ENCODE measurements around the gene APAF1.
A peak's percentile ranks its signal among the peaks of the same experiment; 100 is the strongest.

Gene APAF1

GRCh38 chr12:98721204-98721702, 76.2 kb downstream of the APAF1 start:
- DNase-seq (ENCODE audit: extremely low spot score): no peak
- ChIA-PET POLR2A (no interaction called here), CTCF (interaction anchor here (0.6 to 3.2 kb wide), 6 partner anchors 10 to 278 kb away, joined by 3 to 15 read pairs (median 4); no protein-coding TSS in a partner anchor)
- no peak for TF ChIP-seq CTCF (IDR thresholded peaks at IDR 0.05; ENCODE audit: control extremely low read depth, extremely low read depth, low read depth, missing control alignments)

GRCh38 chr12:98724384-98725155, 79.5 kb downstream of the APAF1 start:
- no peak for DNase-seq (ENCODE audit: extremely low spot score)
- ChIA-PET CTCF (interaction anchor here (1.0 to 2.9 kb wide), 6 partner anchors 10 to 274 kb away, joined by 3 to 21 read pairs (median 6); no protein-coding TSS in a partner anchor), POLR2A (no interaction called here)
- no peak for TF ChIP-seq CTCF (IDR thresholded peaks at IDR 0.05; ENCODE audit: control extremely low read depth, extremely low read depth, low read depth, missing control alignments)

- TF ChIP-seq CTCF (IDR thresholded peaks at IDR 0.05; ENCODE audit: control extremely low read depth, extremely low read depth, low read depth, missing control alignments): peak; percentile 65
- ChIA-PET POLR2A (no interaction called here), CTCF (interaction anchor here (0.8 to 2.9 kb wide), 7 partner anchors 9 to 272 kb away, joined by 3 to 21 read pairs (median 4); no protein-coding TSS in a partner anchor)
- DNase-seq (ENCODE audit: extremely low spot score): peak; percentile 48
Observed at GRCh38 chr12:98725476-98726247, 80.6 kb downstream of the APAF1 start.

GRCh38 chr12:98727196-98727595, 82.1 kb downstream of the APAF1 start:
- TF ChIP-seq CTCF (IDR thresholded peaks at IDR 0.05; ENCODE audit: control extremely low read depth, extremely low read depth, low read depth, missing control alignments): no peak
- CTCF ChIA-PET: interaction anchor here (0.9 to 6.3 kb wide), 5 partner anchors 11 to 271 kb away, joined by 3 to 31 read pairs (median 3); no protein-coding TSS in a partner anchor
- no peak for DNase-seq (ENCODE audit: extremely low spot score)
- POLR2A ChIA-PET: no interaction called here

GRCh38 chr12:98730412-98730811, 85.3 kb downstream of the APAF1 start:
- no peak for DNase-seq (ENCODE audit: extremely low spot score)
- TF ChIP-seq CTCF (IDR thresholded peaks at IDR 0.05; ENCODE audit: control extremely low read depth, extremely low read depth, low read depth, missing control alignments): no peak
- ChIA-PET POLR2A (no interaction called here), CTCF (interaction anchor here (1.2 to 6.3 kb wide), 3 partner anchors 11 to 268 kb away, joined by 5 to 31 read pairs (median 7); no protein-coding TSS in a partner anchor)

- no peak for TF ChIP-seq CTCF (IDR thresholded peaks at IDR 0.05; ENCODE audit: control extremely low read depth, extremely low read depth, low read depth, missing control alignments)
- DNase-seq (ENCODE audit: extremely low spot score): no peak
- ChIA-PET POLR2A (no interaction called here), CTCF (interaction anchor here (0.7 to 6.3 kb wide), 8 partner anchors 8 to 266 kb away, joined by 3 to 31 read pairs (median 5); no protein-coding TSS in a partner anchor)
Observed at GRCh38 chr12:98733667-98734350, 88.7 kb downstream of the APAF1 start.

All from GM10248 (cell line).